HG03060 (cell line): ENCODE results near the gene SCN4A.
"Not testable (repeated sequence)": the region's sequence is repeated elsewhere in the genome, so short reads cannot be mapped to it uniquely, and the experiment has no call there.

Experiments used
- ATAC-seq: cut with Tn5 transposase; IDR thresholded peaks from one replicate; pipeline ENCODE4 v1.9.1; 2021; ENCODE audit warnings: low read depth, moderate number of reproducible peaks; ENCODE audit not compliant: unreplicated experiment

SCN4A gene

GRCh38 chr17:63920050-63920449, 52.7 kb downstream of the SCN4A start:
- not testable (repeated sequence) for ATAC-seq

GRCh38 chr17:63919311-63919723, 53.4 kb downstream of the SCN4A start:
- no peak for ATAC-seq

- ATAC-seq = not testable (repeated sequence)
Observed at GRCh38 chr17:63918789-63919305, 53.9 kb downstream of the SCN4A start, which contains the start of gene GH1. GH1 (minus strand) TSS chr17:63918839; CDS start chr17:63918776, 63 bp downstream.

GRCh38 chr17:63918305-63918704, 54.4 kb downstream of the SCN4A start:
- no peak for ATAC-seq

- ATAC-seq = no peak
Observed at GRCh38 chr17:63917646-63918045, 55.1 kb downstream of the SCN4A start.

- ATAC-seq = not testable (repeated sequence)
Observed at GRCh38 chr17:63917206-63917605, 55.5 kb downstream of the SCN4A start.

GRCh38 chr17:63916566-63917185, 56.0 kb downstream of the SCN4A start:
- ATAC-seq = no peak

- not testable (repeated sequence) for ATAC-seq
Observed at GRCh38 chr17:63915753-63916152, 57.0 kb downstream of the SCN4A start.

- ATAC-seq = no peak
Observed at GRCh38 chr17:63914471-63914870, 58.2 kb downstream of the SCN4A start.

GRCh38 chr17:63911657-63912100, 61.0 kb downstream of the SCN4A start:
- no peak for ATAC-seq

GRCh38 chr17:63911041-63911635, 61.6 kb downstream of the SCN4A start, which contains the start of gene CSHL1:
CSHL1 (minus strand) TSS chr17:63911258; CDS start chr17:63911196, 62 bp downstream.
- ATAC-seq = no peak

GRCh38 chr17:63910096-63910495, 62.6 kb downstream of the SCN4A start:
- ATAC-seq = no peak

GRCh38 chr17:63909586-63909985, 63.1 kb downstream of the SCN4A start:
- not testable (repeated sequence) for ATAC-seq

- not testable (repeated sequence) for ATAC-seq
Observed at GRCh38 chr17:63907161-63907778, 65.4 kb downstream of the SCN4A start.

GRCh38 chr17:63904796-63905195, 67.9 kb downstream of the SCN4A start:
- ATAC-seq = not testable (repeated sequence)

- ATAC-seq = not testable (repeated sequence)
Observed at GRCh38 chr17:63903787-63904201, 68.9 kb downstream of the SCN4A start.

- ATAC-seq = not testable (repeated sequence)
Observed at GRCh38 chr17:63901971-63902370, 70.7 kb downstream of the SCN4A start.

GRCh38 chr17:63898899-63899798, 73.6 kb downstream of the SCN4A start:
- not testable (repeated sequence) for ATAC-seq

GRCh38 chr17:63896524-63897354, 76.0 kb downstream of the SCN4A start, which contains the start of gene CSH1:
CSH1 (minus strand) TSS chr17:63896574; CDS start chr17:63896511, 63 bp downstream.
- not testable (repeated sequence) for ATAC-seq
